ENCODE measurements around the gene BTG2. TPM values are rescaled to one million over a fixed set of nuclear protein-coding genes. Genes with fewer than 3 reads are reported as not detected.
"Not testable (repeated sequence)": the region's sequence is repeated elsewhere in the genome, so short reads cannot be mapped to it uniquely, and the experiment has no call there.

The BTG2 gene
- total RNA-seq, 1 experiment from 2014 or later, result 8.7 TPM

GRCh38 chr1:203308923-203309331 is 3.6 kb downstream of the BTG2 start:
- H3K4me3 ChIP-seq (ENCODE audit: insufficient read depth, low read depth, low read length), result no peak overlapping the region
- peaks cover 74% of the 10 kb centered on the region for H3K27me3 ChIP-seq (ENCODE audit: control insufficient read depth, insufficient read depth, low read length)
- DNase-seq, result no peak

GRCh38 chr1:203311368-203312301 is 6.3 kb downstream of the BTG2 start:
- DNase-seq, result no peak
- Histone ChIP-seq H3K27me3 (ENCODE audit: control insufficient read depth, insufficient read depth, low read length) (peaks cover 51% of the 10 kb centered on the region), H3K36me3 (replicated peaks; ENCODE audit: control insufficient read depth, insufficient read depth, low read length) (no peaks in the 10 kb centered on the region), H3K4me3 (ENCODE audit: insufficient read depth, low read depth, low read length) (no peak overlapping the region)

More at GRCh38 chr1:203308923-203309331, 3.6 kb downstream of the BTG2 start:
- H3K36me3 ChIP-seq (replicated peaks; ENCODE audit: control insufficient read depth, insufficient read depth, low read length), result no peaks in the 10 kb centered on the region

DNA sequence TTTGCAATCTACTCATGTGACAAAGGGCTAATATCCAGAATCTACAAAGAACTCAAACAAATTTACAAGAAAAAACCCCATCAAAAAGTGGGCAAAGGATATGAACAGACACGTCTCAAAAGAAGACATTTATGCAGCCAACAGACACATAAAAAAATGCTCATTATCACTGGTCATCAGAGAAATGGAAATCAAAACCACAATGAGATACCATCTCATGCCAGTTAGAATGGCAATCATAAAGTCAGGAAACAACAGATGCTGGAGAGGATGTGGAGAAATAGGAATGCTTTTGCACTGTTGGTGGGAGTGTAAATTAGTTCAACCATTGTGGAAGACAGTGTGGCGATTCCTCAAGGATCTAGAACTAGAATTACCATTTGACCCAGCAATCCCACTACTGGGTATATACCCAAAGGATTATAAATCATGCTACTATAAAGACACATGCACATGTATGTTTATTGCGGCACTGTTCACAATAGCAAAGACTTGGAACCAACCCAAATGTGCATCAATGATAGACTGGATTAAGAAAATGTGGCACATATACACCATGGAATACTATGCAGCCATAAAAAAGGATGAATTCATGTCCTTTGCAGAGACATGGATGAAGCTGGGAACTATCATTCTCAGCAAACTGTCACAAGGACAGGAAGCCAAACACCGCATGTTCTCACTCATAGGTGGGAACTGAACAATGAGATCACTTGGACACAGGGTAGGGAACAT is 8.9 kb downstream of the BTG2 start:
- H3K4me3 ChIP-seq (ENCODE audit: insufficient read depth, low read depth, low read length); DNase-seq; H3K36me3 ChIP-seq (replicated peaks; ENCODE audit: control insufficient read depth, insufficient read depth, low read length): not testable (repeated sequence)
- H3K27me3 ChIP-seq (ENCODE audit: control insufficient read depth, insufficient read depth, low read length), result peaks cover 53% of the 10 kb centered on the region

DNA sequence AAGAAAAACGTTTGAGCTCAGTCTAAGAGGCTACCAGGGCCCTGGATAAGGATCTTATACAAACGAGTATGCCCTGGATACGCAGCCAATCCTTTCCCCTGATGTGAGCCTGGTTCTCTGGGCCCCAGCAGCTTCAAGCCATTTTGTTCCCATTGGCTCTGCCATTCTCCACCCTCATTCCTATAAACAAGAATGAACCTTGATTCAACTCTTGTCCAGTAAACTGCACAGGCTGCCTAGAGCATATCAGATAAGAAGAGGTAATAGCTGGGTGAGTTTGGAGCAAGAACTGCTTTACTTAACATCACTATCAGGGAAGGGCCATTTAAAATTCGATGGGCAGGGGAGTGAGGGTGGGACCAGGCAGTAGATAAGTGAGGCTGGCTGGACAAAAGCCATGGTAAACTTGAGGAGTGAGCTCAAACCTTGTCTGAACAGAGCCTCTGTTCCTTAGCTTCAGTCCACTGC is 11.3 kb downstream of the BTG2 start:
- H3K4me3 ChIP-seq (ENCODE audit: insufficient read depth, low read depth, low read length), result no peak overlapping the region
- H3K36me3 ChIP-seq (replicated peaks; ENCODE audit: control insufficient read depth, insufficient read depth, low read length), result no peaks in the 10 kb centered on the region
- DNase-seq, result no peak
- H3K27me3 ChIP-seq (ENCODE audit: control insufficient read depth, insufficient read depth, low read length), result peaks cover 43% of the 10 kb centered on the region

DNA sequence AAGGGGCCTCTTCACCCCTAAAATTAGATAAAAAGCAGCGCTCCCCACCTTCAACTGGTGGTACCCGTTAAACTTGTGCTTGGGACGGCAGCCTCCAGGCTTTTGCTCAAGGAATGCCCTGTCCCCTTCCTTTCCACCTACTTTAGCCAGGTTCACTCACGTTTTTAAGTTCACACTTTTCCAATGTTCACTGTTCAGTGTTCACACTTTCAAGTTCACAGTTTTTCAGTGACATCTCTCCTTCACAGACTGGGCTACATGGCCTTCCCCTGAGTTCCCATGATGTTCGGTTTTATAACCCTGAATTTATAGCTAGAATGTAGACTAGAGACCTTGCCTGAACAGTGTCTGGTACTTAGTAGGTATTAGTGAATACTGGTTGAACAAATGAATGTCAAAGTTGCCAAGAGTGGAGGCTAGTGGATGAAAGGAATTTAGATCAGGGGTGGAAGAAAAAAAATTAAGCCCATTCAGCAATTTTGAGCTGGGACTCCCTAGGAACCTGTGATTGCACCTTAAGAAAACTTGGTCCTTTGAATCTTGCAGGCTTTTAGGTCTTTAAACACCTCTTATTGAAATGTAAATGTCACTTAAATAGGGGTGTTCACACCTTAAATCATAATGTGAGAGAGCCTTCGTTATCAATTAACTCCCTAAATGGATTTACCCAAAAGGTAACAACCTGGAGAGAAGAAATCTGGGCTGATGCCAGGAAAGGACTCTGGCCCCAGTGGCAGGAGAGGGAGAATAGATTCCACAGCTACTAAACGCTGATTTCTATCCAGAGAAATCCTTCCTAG is 12.3 kb downstream of the BTG2 start:
- no peak for DNase-seq
- H3K4me3 ChIP-seq (ENCODE audit: insufficient read depth, low read depth, low read length), result no peak overlapping the region
- H3K36me3 ChIP-seq (replicated peaks; ENCODE audit: control insufficient read depth, insufficient read depth, low read length), result no peaks in the 10 kb centered on the region
- H3K27me3 ChIP-seq (ENCODE audit: control insufficient read depth, insufficient read depth, low read length), result peaks cover 39% of the 10 kb centered on the region

DNA sequence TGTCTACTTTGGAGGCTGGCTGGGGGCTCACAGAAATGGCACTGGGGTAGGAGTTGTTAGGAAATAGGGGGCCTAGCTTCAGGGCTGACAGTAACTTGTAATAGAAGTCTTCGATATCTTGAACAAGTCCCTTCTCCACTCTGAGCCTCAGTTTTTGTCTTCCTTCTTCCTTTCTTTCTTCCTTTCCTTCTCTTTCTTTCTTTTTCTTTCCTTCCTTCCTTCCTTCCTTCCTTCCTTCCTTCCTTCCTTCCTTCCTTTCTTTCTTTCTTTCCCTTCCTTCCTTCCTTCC is 12.9 kb downstream of the BTG2 start:
- no peak for DNase-seq
- Histone ChIP-seq H3K27me3 (ENCODE audit: control insufficient read depth, insufficient read depth, low read length) (peaks cover 37% of the 10 kb centered on the region), H3K4me3 (ENCODE audit: insufficient read depth, low read depth, low read length) (no peak overlapping the region), H3K36me3 (replicated peaks; ENCODE audit: control insufficient read depth, insufficient read depth, low read length) (no peaks in the 10 kb centered on the region)

DNA sequence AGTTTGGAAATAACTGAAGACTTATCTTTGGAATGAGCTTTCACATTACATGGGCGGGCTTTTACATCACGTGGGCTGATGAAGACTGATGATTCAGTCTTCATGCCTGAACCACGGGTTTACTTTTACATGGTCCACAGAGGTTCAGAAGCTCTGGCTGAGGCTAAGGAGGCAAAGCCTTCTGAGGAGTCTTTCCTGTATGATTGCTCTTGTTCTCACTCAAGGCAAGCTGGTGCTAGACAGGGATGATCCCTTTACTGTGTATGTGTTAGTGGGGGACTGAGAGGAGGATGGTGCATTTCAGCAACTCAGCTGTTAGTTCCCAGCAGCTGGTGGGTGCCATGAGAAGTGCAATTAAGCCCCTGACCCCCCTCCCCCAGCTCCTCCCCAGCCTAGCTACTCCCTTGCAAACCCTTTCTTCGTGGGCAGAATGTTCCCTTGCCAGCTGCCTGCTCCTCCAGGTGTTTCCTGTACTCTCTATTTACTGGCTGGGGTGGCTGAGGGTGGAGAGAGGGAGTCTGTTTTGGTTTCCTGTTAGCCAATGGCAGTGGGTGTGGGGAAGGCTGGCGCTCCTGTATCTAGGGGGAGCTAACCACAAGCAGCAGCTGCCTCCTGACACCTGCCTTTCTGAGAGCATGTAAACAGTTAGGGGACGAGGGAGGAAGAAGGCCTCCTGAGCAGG is 15.4 kb downstream of the BTG2 start:
- H3K27me3 ChIP-seq (ENCODE audit: control insufficient read depth, insufficient read depth, low read length), result peaks cover 58% of the 10 kb centered on the region
- H3K4me3 ChIP-seq (ENCODE audit: insufficient read depth, low read depth, low read length), result no peak overlapping the region
- DNase-seq, result peak; percentile 68
- no peaks in the 10 kb centered on the region for H3K36me3 ChIP-seq (replicated peaks; ENCODE audit: control insufficient read depth, insufficient read depth, low read length)

- no peak overlapping the region for H3K4me3 ChIP-seq (ENCODE audit: insufficient read depth, low read depth, low read length)
- no peaks in the 10 kb centered on the region for H3K36me3 ChIP-seq (replicated peaks; ENCODE audit: control insufficient read depth, insufficient read depth, low read length)
- DNase-seq, result no peak
- peaks cover 65% of the 10 kb centered on the region for H3K27me3 ChIP-seq (ENCODE audit: control insufficient read depth, insufficient read depth, low read length)
Measured at GRCh38 chr1:203321273-203322052, 16.1 kb downstream of the BTG2 start.

GRCh38 chr1:203322500-203323179 is 17.3 kb downstream of the BTG2 start:
- H3K27me3 ChIP-seq (ENCODE audit: control insufficient read depth, insufficient read depth, low read length), result peaks cover 60% of the 10 kb centered on the region
- no peak overlapping the region for H3K4me3 ChIP-seq (ENCODE audit: insufficient read depth, low read depth, low read length)
- DNase-seq, result no peak
- no peaks in the 10 kb centered on the region for H3K36me3 ChIP-seq (replicated peaks; ENCODE audit: control insufficient read depth, insufficient read depth, low read length)

DNA sequence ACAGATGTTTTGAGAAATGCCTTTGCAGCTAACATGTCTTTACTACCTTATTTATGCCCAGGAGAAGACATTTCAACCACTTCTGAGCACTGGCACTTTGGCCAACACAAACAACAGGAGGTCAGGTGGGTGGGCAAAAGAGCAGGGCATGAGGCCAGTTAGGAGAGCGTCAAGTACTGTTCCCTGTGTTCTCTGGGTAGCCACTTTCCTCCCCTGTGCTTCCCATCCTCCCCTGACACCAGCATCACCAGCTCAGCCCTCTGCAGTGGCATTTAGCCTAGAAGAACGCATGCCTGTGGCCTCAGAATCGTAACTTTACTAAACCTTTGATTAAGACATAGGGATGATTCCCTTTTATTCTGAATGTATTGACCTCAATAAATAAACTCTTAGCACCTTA is 18.3 kb downstream of the BTG2 start:
- DNase-seq, result no peak
- H3K4me3 ChIP-seq (ENCODE audit: insufficient read depth, low read depth, low read length), result no peak overlapping the region
- H3K27me3 ChIP-seq (ENCODE audit: control insufficient read depth, insufficient read depth, low read length), result peaks cover 56% of the 10 kb centered on the region
- H3K36me3 ChIP-seq (replicated peaks; ENCODE audit: control insufficient read depth, insufficient read depth, low read length), result no peaks in the 10 kb centered on the region

DNA sequence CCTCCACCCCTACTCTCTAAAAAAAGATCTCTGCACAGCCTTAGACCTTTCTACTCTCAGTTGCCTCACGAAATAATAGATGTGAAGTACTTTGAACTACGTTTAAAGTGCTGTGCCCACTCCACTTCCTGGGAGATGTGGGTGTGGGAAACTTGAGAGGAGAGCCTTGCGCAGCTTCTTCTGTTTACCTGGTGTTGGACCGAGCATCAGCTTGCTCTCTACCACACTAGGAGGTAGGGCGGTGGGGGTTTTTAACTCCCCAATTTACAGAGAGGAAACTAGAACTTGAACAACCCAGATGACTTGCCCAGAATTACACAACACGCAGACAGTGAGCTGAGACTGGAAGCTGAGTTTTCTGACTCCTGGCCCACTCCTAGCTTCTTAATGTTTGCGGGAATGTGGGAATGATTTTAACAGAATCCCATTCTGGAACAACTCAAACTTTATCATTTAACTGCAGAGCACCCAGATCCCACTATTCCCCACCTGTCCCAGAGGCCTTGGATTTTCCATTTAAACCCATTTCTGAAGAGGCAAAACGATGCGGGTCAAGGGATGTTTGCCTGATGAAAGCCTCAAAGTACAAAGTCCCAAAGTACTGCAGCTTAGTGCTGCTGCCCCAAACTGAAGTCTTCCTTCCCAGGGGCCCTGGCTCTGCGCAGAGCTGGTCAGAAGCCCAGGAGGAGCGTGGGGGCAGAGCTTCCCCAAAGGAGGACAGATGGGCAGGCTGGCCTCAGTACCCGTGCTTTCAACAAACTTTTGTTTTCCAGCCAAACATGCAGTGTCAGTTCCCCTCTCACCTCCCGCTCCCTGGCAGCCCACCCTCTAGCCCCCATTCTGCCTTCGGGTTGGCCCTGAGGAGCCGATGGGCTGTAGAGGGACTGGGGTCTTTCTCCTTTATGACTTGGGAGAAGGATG is 19.0 kb downstream of the BTG2 start:
- Histone ChIP-seq H3K36me3 (replicated peaks; ENCODE audit: control insufficient read depth, insufficient read depth, low read length) (no peaks in the 10 kb centered on the region), H3K27me3 (ENCODE audit: control insufficient read depth, insufficient read depth, low read length) (peaks cover 52% of the 10 kb centered on the region), H3K4me3 (ENCODE audit: insufficient read depth, low read depth, low read length) (no peak overlapping the region)
- no peak for DNase-seq

GRCh38 chr1:203325026-203325417 is 19.7 kb downstream of the BTG2 start:
- DNase-seq, result peak; percentile 62
- Histone ChIP-seq H3K36me3 (replicated peaks; ENCODE audit: control insufficient read depth, insufficient read depth, low read length) (no peaks in the 10 kb centered on the region), H3K4me3 (ENCODE audit: insufficient read depth, low read depth, low read length) (no peak overlapping the region), H3K27me3 (ENCODE audit: control insufficient read depth, insufficient read depth, low read length) (peaks cover 48% of the 10 kb centered on the region)
